HEK293 (cell line): ENCODE results near the gene TIGD7.
A peak's percentile ranks its signal among the peaks of the same experiment; 100 is the strongest.

ENCODE experiments used
- CTCF ChIA-PET: fragments of 350-600 bp; formaldehyde crosslinking; extraction: SDS; loops from one replicate; lab custom pipeline; 2021; ENCODE audit warnings: antibody characterized with exemption; lab: Yijun Ruan, JAX
- POLR2A ChIA-PET: fragments of 300-600 bp; formaldehyde crosslinking; extraction: SDS; loops from one replicate; lab custom pipeline; 2020; ENCODE audit warnings: antibody characterized with exemption, inconsistent platforms; lab: Yijun Ruan, JAX
- H3K27ac ChIP-seq: fragments of 200-500 bp; sonication (Bioruptor generic); 2 replicates; pipeline ENCODE4 v1.5.1; 2014; ENCODE audit warnings: low read depth, low read length, control low read depth, inconsistent platforms; ENCODE audit errors: extremely low read depth
- H3K36me3 ChIP-seq, 2 experiments: fragments of 200-500 bp in 1 of 2; sonication (Bioruptor generic) in 1 of 2; 1 replicate in 1 of 2; 2 replicates in 1 of 2; pipeline ENCODE4 v1.5.1; 2014 to 2017; ENCODE audit warnings: inconsistent platforms in 2 of 2, low read length in 2 of 2; ENCODE audit not compliant: control insufficient read depth in 2 of 2, insufficient read depth in 1 of 2
- H3K4me1 ChIP-seq: fragments of 200-500 bp; sonication (Bioruptor generic); 2 replicates; pipeline ENCODE4 v1.5.1; 2014; ENCODE audit warnings: mild to moderate bottlenecking, low read length, inconsistent platforms; ENCODE audit not compliant: control insufficient read depth, insufficient read depth
- H3K4me3 ChIP-seq: 2 replicates; pipeline ENCODE4 v1.5.1; 2011; ENCODE audit warnings: low read depth, mild to moderate bottlenecking, control low read depth, low read length, moderate library complexity
- H3K9me3 ChIP-seq: fragments of 200-500 bp; sonication (Bioruptor generic); 2 replicates; pipeline ENCODE4 v1.5.1; 2014; ENCODE audit warnings: low read depth, low read length, inconsistent platforms; ENCODE audit not compliant: control insufficient read depth, insufficient read depth
- ATF2 ChIP-seq: fragments of 450-650 bp; formaldehyde crosslinking; IDR thresholded peaks from 2 replicates; pipeline ENCODE4 v1.5.1; 2016; ENCODE audit warnings: missing biosample characterization, missing genetic modification characterization, low read depth
- FEZF1 ChIP-seq: fragments of 450-650 bp; formaldehyde crosslinking; IDR thresholded peaks from 2 replicates; pipeline ENCODE4 v1.5.1; 2016; ENCODE audit warnings: missing biosample characterization, missing genetic modification characterization
- KLF1 ChIP-seq: fragments of 450-650 bp; formaldehyde crosslinking; IDR thresholded peaks from 2 replicates; pipeline ENCODE4 v1.5.1; 2016; ENCODE audit warnings: missing biosample characterization, missing genetic modification characterization
- OSR2 ChIP-seq: fragments of 450-650 bp; formaldehyde crosslinking; IDR thresholded peaks from 2 replicates; pipeline ENCODE4 v1.5.1; 2016; ENCODE audit warnings: missing biosample characterization, missing genetic modification characterization
- SCRT1 ChIP-seq: fragments of 450-650 bp; formaldehyde crosslinking; IDR thresholded peaks from 2 replicates; pipeline ENCODE4 v1.5.1; 2016; ENCODE audit warnings: missing biosample characterization, missing genetic modification characterization, borderline replicate concordance
- SCRT2 ChIP-seq: fragments of 450-650 bp; formaldehyde crosslinking; IDR thresholded peaks from 2 replicates; pipeline ENCODE4 v1.5.1; 2016; ENCODE audit warnings: missing biosample characterization, missing genetic modification characterization
- SETDB1 ChIP-seq: IDR thresholded peaks from one replicate; pipeline ENCODE4 v1.6.1; 2017; ENCODE audit warnings: mild to moderate bottlenecking, low read length, moderate library complexity, mixed read lengths; ENCODE audit not compliant: insufficient read length
- SP3 ChIP-seq: fragments of 450-650 bp; formaldehyde crosslinking; IDR thresholded peaks from 2 replicates; pipeline ENCODE4 v1.5.1; 2016; ENCODE audit warnings: missing biosample characterization, missing genetic modification characterization
- WT1 ChIP-seq: fragments of 450-650 bp; formaldehyde crosslinking; IDR thresholded peaks from 2 replicates; pipeline ENCODE4 v1.5.1; 2016; ENCODE audit warnings: missing biosample characterization, missing genetic modification characterization
- YY1 ChIP-seq: fragments of 450-650 bp; formaldehyde crosslinking; IDR thresholded peaks from 2 replicates; pipeline ENCODE4 v1.5.1; 2018; ENCODE audit warnings: missing biosample characterization, missing genetic modification characterization
- ZNF121 ChIP-seq: fragments of 450-650 bp; formaldehyde crosslinking; IDR thresholded peaks from 2 replicates; pipeline ENCODE4 v1.5.1; 2016; ENCODE audit warnings: missing biosample characterization, missing genetic modification characterization
- ZNF146 ChIP-seq: fragments of 450-650 bp; formaldehyde crosslinking; IDR thresholded peaks from 2 replicates; pipeline ENCODE4 v1.5.1; 2016; ENCODE audit warnings: missing biosample characterization, missing genetic modification characterization
- ZNF221 ChIP-seq: fragments of 450-650 bp; formaldehyde crosslinking; IDR thresholded peaks from 2 replicates; pipeline ENCODE4 v1.5.1; 2017; ENCODE audit warnings: missing biosample characterization, missing genetic modification characterization, borderline replicate concordance
- ZNF274 ChIP-seq, 2 experiments: fragments of 200-500 bp in 1 of 2; fragments of 450-650 bp in 1 of 2; sonication (Bioruptor generic) in 1 of 2; formaldehyde crosslinking in 1 of 2; IDR thresholded peaks; 2 replicates each; pipeline versions ENCODE4 v1.5.1 to v1.6.1; 2014 to 2016; ENCODE audit warnings: borderline replicate concordance in 1 of 2, inconsistent platforms in 1 of 2, low read length in 1 of 2, missing biosample characterization in 1 of 2, missing genetic modification characterization in 1 of 2
- ZNF37A ChIP-seq: fragments of 450-650 bp; IDR thresholded peaks from 2 replicates; pipeline ENCODE4 v1.5.1; 2018; ENCODE audit warnings: missing biosample characterization, missing genetic modification characterization
- ZNF600 ChIP-seq: fragments of 450-650 bp; formaldehyde crosslinking; IDR thresholded peaks from 2 replicates; pipeline ENCODE4 v1.5.1; 2016; ENCODE audit warnings: missing biosample characterization, missing genetic modification characterization
- TF ChIP-seq, protein P1 (sequence below): fragments of 450-650 bp; formaldehyde crosslinking; IDR thresholded peaks from 2 replicates; pipeline ENCODE4 v1.5.1; 2016; ENCODE audit warnings: missing biosample characterization, missing genetic modification characterization
- TF ChIP-seq, protein P2 (sequence below): fragments of 450-650 bp; formaldehyde crosslinking; IDR thresholded peaks from 2 replicates; pipeline ENCODE4 v1.5.1; 2016; ENCODE audit warnings: missing biosample characterization, missing genetic modification characterization
- TF ChIP-seq, protein P3 (sequence below): fragments of 450-650 bp; formaldehyde crosslinking; IDR thresholded peaks from 2 replicates; pipeline ENCODE4 v1.5.1; 2017; ENCODE audit warnings: missing biosample characterization, missing genetic modification characterization

The TIGD7 gene

GRCh38 chr16:3292604-3293003, 12.6 kb downstream of the TIGD7 start:
- Histone ChIP-seq H3K4me1 (no peaks in the 10 kb centered on the region), H3K27ac (no peak overlapping the region), H3K36me3 (peaks cover 3 to 72% of the 10 kb centered on the region in 2 experiments; a peak in 2 of 3 replicates), H3K9me3 (no peaks in the 10 kb centered on the region; the same call in 1 of the 2 replicates), H3K4me3 (no peak overlapping the region)
- ChIA-PET POLR2A (interaction anchor here (0.7 kb wide), 1 partner anchor 10 kb away, joined by 3 read pairs; no protein-coding TSS in a partner anchor), CTCF (no interaction called here)
- TF ChIP-seq ATF2 (tag by site-specific recombination) (peak; percentile 44; the same call in 1 of the 2 replicates), FEZF1 (no peak), ZNF121 (tag by site-specific recombination) (no peak)

GRCh38 chr16:3289998-3290673, 15.1 kb downstream of the TIGD7 start:
- Histone ChIP-seq H3K4me1 (no peaks in the 10 kb centered on the region), H3K27ac (no peak overlapping the region), H3K9me3 (no peaks in the 10 kb centered on the region), H3K4me3 (no peak overlapping the region), H3K36me3 (peaks cover 3 to 87% of the 10 kb centered on the region in 2 experiments; a peak in 2 of 3 replicates)
- CTCF ChIA-PET, result no interaction called here
- POLR2A ChIA-PET, result no interaction called here
- no peak for TF ChIP-seq ZNF146
- TF ChIP-seq SETDB1, result peak; percentile 98
- TF ChIP-seq ZNF274 (IDR thresholded peaks at IDR 0.05; ENCODE audit: low read length), result no peak
- TF ChIP-seq ZNF274 (tag by site-specific recombination; IDR thresholded peaks at IDR 0.05; ENCODE audit: borderline replicate concordance), result peak; percentile 95
- TF ChIP-seq, protein P1, sequence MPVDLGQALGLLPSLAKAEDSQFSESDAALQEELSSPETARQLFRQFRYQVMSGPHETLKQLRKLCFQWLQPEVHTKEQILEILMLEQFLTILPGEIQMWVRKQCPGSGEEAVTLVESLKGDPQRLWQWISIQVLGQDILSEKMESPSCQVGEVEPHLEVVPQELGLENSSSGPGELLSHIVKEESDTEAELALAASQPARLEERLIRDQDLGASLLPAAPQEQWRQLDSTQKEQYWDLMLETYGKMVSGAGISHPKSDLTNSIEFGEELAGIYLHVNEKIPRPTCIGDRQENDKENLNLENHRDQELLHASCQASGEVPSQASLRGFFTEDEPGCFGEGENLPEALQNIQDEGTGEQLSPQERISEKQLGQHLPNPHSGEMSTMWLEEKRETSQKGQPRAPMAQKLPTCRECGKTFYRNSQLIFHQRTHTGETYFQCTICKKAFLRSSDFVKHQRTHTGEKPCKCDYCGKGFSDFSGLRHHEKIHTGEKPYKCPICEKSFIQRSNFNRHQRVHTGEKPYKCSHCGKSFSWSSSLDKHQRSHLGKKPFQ (tag by site-specific recombination), result 0 out of 2 replicates have a peak, but pooled peaks have one; percentile 20
- no peak for TF ChIP-seq YY1 (tag by site-specific recombination)

DNA sequence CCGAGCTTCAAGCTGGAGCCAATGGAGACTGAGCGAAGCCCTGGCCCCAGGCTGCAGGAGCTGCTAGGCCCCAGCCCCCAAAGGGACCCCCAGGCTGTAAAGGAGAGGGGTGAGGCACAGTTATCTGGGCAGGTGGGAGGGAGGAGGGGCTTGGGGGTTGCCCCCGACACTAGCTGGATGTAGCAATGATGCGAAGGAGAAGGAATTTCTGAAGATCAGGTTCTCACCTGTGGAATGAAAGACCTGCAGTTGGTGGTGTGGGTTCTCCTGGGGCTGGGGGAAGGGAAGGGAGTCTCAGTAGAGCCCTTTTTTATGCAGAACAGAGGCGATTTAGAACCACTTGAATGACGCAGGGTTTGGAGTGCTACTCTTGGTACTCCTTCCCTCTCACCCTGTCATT, 20.1 kb downstream of the TIGD7 start:
- ChIA-PET POLR2A (interaction anchor here (0.9 kb wide), 1 partner anchor 159 kb away, joined by 3 read pairs; no protein-coding TSS in a partner anchor), CTCF (interaction anchor here (5.6 kb wide), 1 partner anchor 18 kb away, joined by 35 read pairs; no protein-coding TSS in a partner anchor)
- TF ChIP-seq ZNF37A (tag by site-specific recombination) (no peak), OSR2 (no peak), SCRT2 (peak; percentile 92), ZNF600 (tag by site-specific recombination) (no peak), SCRT1 (0 out of 2 replicates have a peak, but pooled peaks have one; percentile 38), ZNF221 (tag by site-specific recombination) (no peak), SP3 (0 out of 2 replicates have a peak, but pooled peaks have one; percentile 19), KLF1 (tag by site-specific recombination) (no peak), WT1 (tag by site-specific recombination) (no peak)
- TF ChIP-seq, protein P2, sequence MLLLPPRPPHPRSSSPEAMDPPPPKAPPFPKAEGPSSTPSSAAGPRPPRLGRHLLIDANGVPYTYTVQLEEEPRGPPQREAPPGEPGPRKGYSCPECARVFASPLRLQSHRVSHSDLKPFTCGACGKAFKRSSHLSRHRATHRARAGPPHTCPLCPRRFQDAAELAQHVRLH (tag by site-specific recombination), result no peak
- TF ChIP-seq, protein P3, sequence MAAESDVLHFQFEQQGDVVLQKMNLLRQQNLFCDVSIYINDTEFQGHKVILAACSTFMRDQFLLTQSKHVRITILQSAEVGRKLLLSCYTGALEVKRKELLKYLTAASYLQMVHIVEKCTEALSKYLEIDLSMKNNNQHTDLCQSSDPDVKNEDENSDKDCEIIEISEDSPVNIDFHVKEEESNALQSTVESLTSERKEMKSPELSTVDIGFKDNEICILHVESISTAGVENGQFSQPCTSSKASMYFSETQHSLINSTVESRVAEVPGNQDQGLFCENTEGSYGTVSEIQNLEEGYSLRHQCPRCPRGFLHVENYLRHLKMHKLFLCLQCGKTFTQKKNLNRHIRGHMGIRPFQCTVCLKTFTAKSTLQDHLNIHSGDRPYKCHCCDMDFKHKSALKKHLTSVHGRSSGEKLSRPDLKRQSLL (tag by site-specific recombination), result no peak
- peaks cover 0 to 60% of the 10 kb centered on the region in 2 experiments; a peak in 2 of 3 replicates for H3K36me3 ChIP-seq
- H3K4me1 ChIP-seq, result no peaks in the 10 kb centered on the region
- peak overlapping the region; percentile 74 for H3K4me3 ChIP-seq
- no peaks in the 10 kb centered on the region for H3K9me3 ChIP-seq
- H3K27ac ChIP-seq, result no peak overlapping the region
